GM23338 (cell line): ENCODE measurements around the gene LHX3. TPM values are rescaled to one million over a fixed set of nuclear protein-coding genes. Genes with fewer than 3 reads are reported as not detected.

Source experiments
- ATAC-seq: fragments of 200-7000 bp; cut with Tn5 transposase; 3 replicates; pipeline ENCODE4 v1.9.1; 2020
- DNase-seq: peaks from one replicate; pipeline ENCODE4 v3.0.0-alpha.2; 2015; ENCODE audit warnings: low spot score
- H2AFZ ChIP-seq: fragments of 200-600 bp; sonication (generic); 2 replicates; pipeline ENCODE4 v1.8.0; 2016; ENCODE audit warnings: antibody characterized with exemption, mild to moderate bottlenecking, moderate library complexity
- H3F3A ChIP-seq: fragments of 200-600 bp; sonication (generic); replicated peaks from 2 replicates; pipeline ENCODE4 v1.8.0; 2017; ENCODE audit warnings: antibody characterized with exemption, mixed run types, low read depth
- H3K27ac ChIP-seq: fragments of 200-600 bp; sonication (generic); 2 replicates; pipeline ENCODE4 v1.6.1; 2016; ENCODE audit warnings: low read depth
- H3K27me3 ChIP-seq: fragments of 200-600 bp; sonication (generic); 2 replicates; pipeline ENCODE4 v1.8.0; 2016; ENCODE audit warnings: mild to moderate bottlenecking, mixed run types, moderate library complexity; ENCODE audit not compliant: insufficient read depth
- H3K36me3 ChIP-seq: fragments of 200-600 bp; sonication (generic); 2 replicates; pipeline ENCODE4 v1.8.0; 2016; ENCODE audit warnings: mild to moderate bottlenecking; ENCODE audit not compliant: insufficient read depth
- H3K4me1 ChIP-seq: fragments of 200-600 bp; sonication (generic); 2 replicates; pipeline ENCODE4 v1.8.0; 2016; ENCODE audit warnings: mild to moderate bottlenecking, moderate library complexity; ENCODE audit not compliant: insufficient read depth
- H3K4me2 ChIP-seq: fragments of 200-600 bp; sonication (generic); 2 replicates; pipeline ENCODE4 v1.7.1; 2017; ENCODE audit warnings: mixed run types
- H3K4me3 ChIP-seq: fragments of 200-600 bp; sonication (generic); 2 replicates; pipeline ENCODE4 v1.6.1; 2016; ENCODE audit warnings: mixed run types
- H3K79me2 ChIP-seq: fragments of 200-600 bp; sonication (generic); replicated peaks from 2 replicates; pipeline ENCODE4 v1.8.0; 2017; ENCODE audit warnings: mild to moderate bottlenecking; ENCODE audit not compliant: insufficient read depth
- H3K9me2 ChIP-seq: fragments of 200-600 bp; sonication (generic); 2 replicates; pipeline ENCODE4 v1.8.0; 2017; ENCODE audit not compliant: insufficient read depth
- H4K20me1 ChIP-seq: fragments of 200-600 bp; sonication (generic); replicated peaks from 2 replicates; pipeline ENCODE4 v1.8.0; 2017; ENCODE audit warnings: mild to moderate bottlenecking; ENCODE audit not compliant: insufficient read depth
- H3K27ac Mint-ChIP-seq: 2 replicates; pipeline ENCODE4 v1.8.0; 2020; ENCODE audit warnings: inconsistent platforms, mild to moderate bottlenecking, moderate library complexity, mixed read lengths
- H3K27me3 Mint-ChIP-seq: 3 replicates; pipeline ENCODE4 v1.8.0; 2022; ENCODE audit warnings: low read depth, mild to moderate bottlenecking, moderate library complexity, mixed read lengths, inconsistent platforms; ENCODE audit not compliant: insufficient read depth, poor library complexity
- H3K36me3 Mint-ChIP-seq: 3 replicates; pipeline ENCODE4 v1.8.0; 2021; ENCODE audit warnings: low read depth, mild to moderate bottlenecking, inconsistent platforms, moderate library complexity, mixed read lengths
- H3K4me1 Mint-ChIP-seq: 3 replicates; pipeline ENCODE4 v1.8.0; 2020; ENCODE audit warnings: mild to moderate bottlenecking, inconsistent platforms, mixed read lengths
- H3K4me3 Mint-ChIP-seq: 3 replicates; pipeline ENCODE4 v1.8.0; 2021; ENCODE audit warnings: moderate library complexity, mild to moderate bottlenecking, inconsistent platforms, mixed read lengths
- H3K9me3 Mint-ChIP-seq: 3 replicates; pipeline ENCODE4 v1.8.0; 2020; ENCODE audit warnings: moderate library complexity, mild to moderate bottlenecking, inconsistent platforms, mixed read lengths
- CREB1 ChIP-seq: fragments of 250-450 bp; sonication (Bioruptor Pico); IDR thresholded peaks from 2 replicates; pipeline ENCODE4 v1.5.0; 2020; ENCODE audit warnings: low read depth, mild to moderate bottlenecking, moderate library complexity
- EZH2 ChIP-seq: fragments of 200-600 bp; sonication (generic); IDR thresholded peaks from one replicate; pipeline ENCODE4 v1.8.0; 2017; ENCODE audit warnings: antibody characterized with exemption, mild to moderate bottlenecking, low read depth; ENCODE audit not compliant: unreplicated experiment
- EZH2phosphoT487 ChIP-seq: fragments of 200-600 bp; sonication (generic); IDR thresholded peaks from one replicate; pipeline ENCODE4 v1.8.1; 2018; ENCODE audit warnings: antibody characterized with exemption; ENCODE audit not compliant: unreplicated experiment
- JUNB ChIP-seq: IDR thresholded peaks from one replicate; pipeline ENCODE4 v1.6.1; 2016; ENCODE audit warnings: antibody characterized with exemption; ENCODE audit not compliant: unreplicated experiment
- NANOG ChIP-seq: IDR thresholded peaks from 2 replicates; pipeline ENCODE4 v1.6.1; 2016; ENCODE audit warnings: antibody characterized with exemption, borderline replicate concordance
- POLR2AphosphoS5 ChIP-seq: IDR thresholded peaks from 2 replicates; pipeline ENCODE4 v1.6.1; 2016; ENCODE audit warnings: antibody characterized with exemption, low read depth
- STAT1 ChIP-seq: IDR thresholded peaks from one replicate; pipeline ENCODE4 v1.6.1; 2016; ENCODE audit warnings: antibody characterized with exemption; ENCODE audit not compliant: unreplicated experiment
- ZNF114 ChIP-seq: fragments of 250-450 bp; sonication (Bioruptor Pico); IDR thresholded peaks from 2 replicates; pipeline ENCODE4 v1.5.0; 2020; ENCODE audit warnings: mild to moderate bottlenecking, moderate library complexity
- ZNF331 ChIP-seq: fragments of 250-450 bp; sonication (Bioruptor Pico); IDR thresholded peaks from 2 replicates; pipeline ENCODE4 v1.5.0; 2020; ENCODE audit warnings: low read depth, mild to moderate bottlenecking, moderate library complexity
- polyA plus RNA-seq: library from polyadenylated mRNA; unstranded; fragments of >200 nt; fragmentation: Nextera tagmentation; extraction: Ambion mirVana; gene quantifications from 2 replicates; pipeline ENCODE4 v1.2.1, GENCODE V29; 2016
- total RNA-seq: library from RNA; depleted of rRNA; stranded (reverse); fragments of >200 nt; shearing (Covaris generic); gene quantifications from 2 replicates; pipeline ENCODE4 v1.2.3, GENCODE V29; 2014
- TF ChIP-seq, protein P1 (sequence below): IDR thresholded peaks from 2 replicates; pipeline ENCODE4 v1.6.1; 2016; ENCODE audit warnings: antibody characterized with exemption
- TF ChIP-seq, protein P2 (sequence below): IDR thresholded peaks from one replicate; pipeline ENCODE4 v1.6.1; 2018; ENCODE audit warnings: antibody characterized with exemption; ENCODE audit not compliant: unreplicated experiment
- TF ChIP-seq, protein P3 (sequence below), 2 experiments: fragments of 200-600 bp in 1 of 2; sonication (generic) in 1 of 2; conservative IDR thresholded peaks; 2 replicates each; pipeline versions ENCODE4 v1.5.1 to v1.6.1; 2016 to 2017; ENCODE audit warnings: antibody characterized with exemption in 2 of 2, low read depth in 2 of 2, mild to moderate bottlenecking in 2 of 2, moderate library complexity in 1 of 2

LHX3 gene
- total and polyA plus RNA-seq, 2 experiments from 2014 or later: 0.08 TPM; not detected in 1

DNA sequence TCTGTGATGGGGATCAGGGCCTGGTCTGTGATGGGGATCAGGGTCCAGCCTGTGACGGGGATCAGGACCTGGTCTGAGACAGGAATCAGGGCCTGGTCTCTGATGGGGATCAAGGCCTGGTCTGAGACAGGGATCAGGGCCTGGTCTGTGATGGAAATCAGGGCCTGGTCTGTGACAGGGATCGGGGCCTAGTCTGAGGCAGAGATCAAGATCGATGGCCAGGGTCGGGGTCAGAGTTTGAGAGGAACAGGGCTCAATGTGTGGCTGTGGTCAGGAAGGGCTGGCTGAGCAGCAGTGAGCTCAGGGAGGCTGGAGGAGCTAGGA, 52.4 kb downstream of the LHX3 start:
- Histone ChIP-seq H3K27ac (no peak overlapping the region), H3K4me2 (no peak overlapping the region), H3K9me2 (no peaks in the 10 kb centered on the region), H3K27me3 (no peaks in the 10 kb centered on the region), H3F3A (0 out of 2 replicates have a peak, but pooled peaks cover 3% of the 10 kb centered on the region), H2AFZ (no peak overlapping the region), H3K4me3 (no peak overlapping the region), H3K36me3 (no peaks in the 10 kb centered on the region), H4K20me1 (no peaks in the 10 kb centered on the region), H3K4me1 (peaks cover 12% of the 10 kb centered on the region; the same call in 1 of the 2 replicates), H3K79me2 (no peaks in the 10 kb centered on the region)
- no peak for DNase-seq
- peaks cover 7% of the 10 kb centered on the region; the same call in 1 of the 3 replicates for H3K9me3 Mint-ChIP-seq
- H3K27me3 Mint-ChIP-seq: peaks cover 8% of the 10 kb centered on the region
- H3K36me3 Mint-ChIP-seq: peaks cover 2% of the 10 kb centered on the region; the same call in 2 of the 3 replicates
- peak overlapping the region; percentile 53; the same call in 1 of the 2 replicates for H3K27ac Mint-ChIP-seq
- H3K4me3 Mint-ChIP-seq: peak overlapping the region; percentile 1; the same call in 1 of the 3 replicates
- peaks cover 31% of the 10 kb centered on the region for H3K4me1 Mint-ChIP-seq
- ATAC-seq: no peak
- TF ChIP-seq, protein P1, sequence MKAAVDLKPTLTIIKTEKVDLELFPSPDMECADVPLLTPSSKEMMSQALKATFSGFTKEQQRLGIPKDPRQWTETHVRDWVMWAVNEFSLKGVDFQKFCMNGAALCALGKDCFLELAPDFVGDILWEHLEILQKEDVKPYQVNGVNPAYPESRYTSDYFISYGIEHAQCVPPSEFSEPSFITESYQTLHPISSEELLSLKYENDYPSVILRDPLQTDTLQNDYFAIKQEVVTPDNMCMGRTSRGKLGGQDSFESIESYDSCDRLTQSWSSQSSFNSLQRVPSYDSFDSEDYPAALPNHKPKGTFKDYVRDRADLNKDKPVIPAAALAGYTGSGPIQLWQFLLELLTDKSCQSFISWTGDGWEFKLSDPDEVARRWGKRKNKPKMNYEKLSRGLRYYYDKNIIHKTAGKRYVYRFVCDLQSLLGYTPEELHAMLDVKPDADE: no peak
- TF ChIP-seq CREB1 (CRISPR knock-in tag): no peak

DNA sequence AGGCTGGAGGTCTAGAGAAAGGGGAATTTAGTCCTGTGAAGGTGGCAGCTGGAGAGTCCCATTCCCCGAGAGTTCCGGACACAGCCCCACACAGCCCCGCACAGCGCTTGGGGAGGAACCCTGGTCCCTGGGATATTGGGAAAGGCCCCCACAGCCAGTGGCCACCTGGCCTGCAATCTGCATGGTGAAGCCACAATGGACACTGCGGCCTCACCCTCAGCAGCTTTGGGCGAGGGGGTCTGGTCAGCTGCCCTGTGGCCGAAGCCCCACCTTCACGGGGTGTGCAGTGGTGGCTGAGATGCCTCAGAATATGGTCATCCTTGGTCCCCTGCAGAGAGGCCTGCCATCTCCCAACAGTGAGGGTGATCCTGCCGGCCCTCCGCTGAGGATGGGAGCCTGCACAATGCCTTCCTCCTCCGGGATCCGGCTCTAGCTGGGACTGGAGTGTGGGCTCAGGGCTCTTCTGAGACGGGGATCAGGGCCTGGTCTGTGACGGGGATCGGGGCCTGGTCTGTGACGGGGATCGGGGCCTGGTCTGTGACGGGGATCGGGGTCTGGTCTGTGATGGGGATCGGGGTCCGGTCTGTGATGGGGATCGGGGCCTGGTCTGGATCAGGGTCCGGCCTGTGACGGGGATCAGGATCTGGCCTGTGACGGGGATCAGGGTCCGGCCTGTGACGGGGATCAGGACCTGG, 52.9 kb downstream of the LHX3 start:
- peak overlapping the region; percentile 56 for H3K4me2 ChIP-seq
- H3K27ac ChIP-seq: no peak overlapping the region
- TF ChIP-seq ZNF331 (CRISPR knock-in tag) (no peak), EZH2 (no peak), POLR2AphosphoS5 (no peak), STAT1 (no peak), NANOG (no peak), CREB1 (CRISPR knock-in tag) (no peak), JUNB (no peak), EZH2phosphoT487 (no peak), ZNF114 (CRISPR knock-in tag) (no peak)
- TF ChIP-seq, protein P2, sequence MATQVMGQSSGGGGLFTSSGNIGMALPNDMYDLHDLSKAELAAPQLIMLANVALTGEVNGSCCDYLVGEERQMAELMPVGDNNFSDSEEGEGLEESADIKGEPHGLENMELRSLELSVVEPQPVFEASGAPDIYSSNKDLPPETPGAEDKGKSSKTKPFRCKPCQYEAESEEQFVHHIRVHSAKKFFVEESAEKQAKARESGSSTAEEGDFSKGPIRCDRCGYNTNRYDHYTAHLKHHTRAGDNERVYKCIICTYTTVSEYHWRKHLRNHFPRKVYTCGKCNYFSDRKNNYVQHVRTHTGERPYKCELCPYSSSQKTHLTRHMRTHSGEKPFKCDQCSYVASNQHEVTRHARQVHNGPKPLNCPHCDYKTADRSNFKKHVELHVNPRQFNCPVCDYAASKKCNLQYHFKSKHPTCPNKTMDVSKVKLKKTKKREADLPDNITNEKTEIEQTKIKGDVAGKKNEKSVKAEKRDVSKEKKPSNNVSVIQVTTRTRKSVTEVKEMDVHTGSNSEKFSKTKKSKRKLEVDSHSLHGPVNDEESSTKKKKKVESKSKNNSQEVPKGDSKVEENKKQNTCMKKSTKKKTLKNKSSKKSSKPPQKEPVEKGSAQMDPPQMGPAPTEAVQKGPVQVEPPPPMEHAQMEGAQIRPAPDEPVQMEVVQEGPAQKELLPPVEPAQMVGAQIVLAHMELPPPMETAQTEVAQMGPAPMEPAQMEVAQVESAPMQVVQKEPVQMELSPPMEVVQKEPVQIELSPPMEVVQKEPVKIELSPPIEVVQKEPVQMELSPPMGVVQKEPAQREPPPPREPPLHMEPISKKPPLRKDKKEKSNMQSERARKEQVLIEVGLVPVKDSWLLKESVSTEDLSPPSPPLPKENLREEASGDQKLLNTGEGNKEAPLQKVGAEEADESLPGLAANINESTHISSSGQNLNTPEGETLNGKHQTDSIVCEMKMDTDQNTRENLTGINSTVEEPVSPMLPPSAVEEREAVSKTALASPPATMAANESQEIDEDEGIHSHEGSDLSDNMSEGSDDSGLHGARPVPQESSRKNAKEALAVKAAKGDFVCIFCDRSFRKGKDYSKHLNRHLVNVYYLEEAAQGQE: no peak
- TF ChIP-seq, protein P1: no peak
- TF ChIP-seq, protein P3, sequence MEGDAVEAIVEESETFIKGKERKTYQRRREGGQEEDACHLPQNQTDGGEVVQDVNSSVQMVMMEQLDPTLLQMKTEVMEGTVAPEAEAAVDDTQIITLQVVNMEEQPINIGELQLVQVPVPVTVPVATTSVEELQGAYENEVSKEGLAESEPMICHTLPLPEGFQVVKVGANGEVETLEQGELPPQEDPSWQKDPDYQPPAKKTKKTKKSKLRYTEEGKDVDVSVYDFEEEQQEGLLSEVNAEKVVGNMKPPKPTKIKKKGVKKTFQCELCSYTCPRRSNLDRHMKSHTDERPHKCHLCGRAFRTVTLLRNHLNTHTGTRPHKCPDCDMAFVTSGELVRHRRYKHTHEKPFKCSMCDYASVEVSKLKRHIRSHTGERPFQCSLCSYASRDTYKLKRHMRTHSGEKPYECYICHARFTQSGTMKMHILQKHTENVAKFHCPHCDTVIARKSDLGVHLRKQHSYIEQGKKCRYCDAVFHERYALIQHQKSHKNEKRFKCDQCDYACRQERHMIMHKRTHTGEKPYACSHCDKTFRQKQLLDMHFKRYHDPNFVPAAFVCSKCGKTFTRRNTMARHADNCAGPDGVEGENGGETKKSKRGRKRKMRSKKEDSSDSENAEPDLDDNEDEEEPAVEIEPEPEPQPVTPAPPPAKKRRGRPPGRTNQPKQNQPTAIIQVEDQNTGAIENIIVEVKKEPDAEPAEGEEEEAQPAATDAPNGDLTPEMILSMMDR (conservative IDR thresholded peaks at IDR 0.05; ENCODE audit: low read depth in 2 of 2): no peak

More for the DNA sequence above, 52.9 kb downstream of the LHX3 start:
- Mint-ChIP-seq H3K27ac (peak overlapping the region; percentile 57; the same call in 1 of the 2 replicates), H3K4me3 (peak overlapping the region; percentile 41; the same call in 2 of the 3 replicates), H3K36me3 (peaks cover 2% of the 10 kb centered on the region; the same call in 2 of the 3 replicates), H3K27me3 (peaks cover 8% of the 10 kb centered on the region), H3K9me3 (peaks cover 7% of the 10 kb centered on the region; the same call in 1 of the 3 replicates), H3K4me1 (peaks cover 31% of the 10 kb centered on the region)
- H2AFZ ChIP-seq: peak overlapping the region; percentile 76; the same call in 1 of the 2 replicates
- no peaks in the 10 kb centered on the region for H3K9me2 ChIP-seq
- DNase-seq (no peak), ATAC-seq (peak; percentile 35)
- H3K79me2 ChIP-seq: no peaks in the 10 kb centered on the region
- no peaks in the 10 kb centered on the region for H3K27me3 ChIP-seq
- no peaks in the 10 kb centered on the region for H4K20me1 ChIP-seq
- no peaks in the 10 kb centered on the region for H3K36me3 ChIP-seq
- 0 out of 2 replicates have a peak, but pooled peaks cover 3% of the 10 kb centered on the region for H3F3A ChIP-seq
- peaks cover 12% of the 10 kb centered on the region; the same call in 1 of the 2 replicates for H3K4me1 ChIP-seq
- peak overlapping the region; percentile 35; the same call in 1 of the 2 replicates for H3K4me3 ChIP-seq
